MM.1S (cell line): ENCODE measurements around the gene TCTA.

Experiments used
- CTCF ChIP-seq: fragments of 300-600 bp; sonication (generic); IDR thresholded peaks from 2 replicates; pipeline ENCODE4 v1.5.1; 2016; ENCODE audit warnings: antibody characterized with exemption, low read length, mixed read lengths
- EZH2 ChIP-seq: fragments of 300-600 bp; sonication (generic); optimal IDR thresholded peaks from 2 replicates; pipeline ENCODE3; 2017; ENCODE audit warnings: low read depth, mild to moderate bottlenecking, antibody characterized with exemption, low read length, mixed read lengths

GRCh38 chr3:49453621-49454020 is 41.4 kb downstream of the TCTA start:
- TF ChIP-seq CTCF = no peak
- no peak for TF ChIP-seq EZH2
